CD4-positive, alpha-beta T cell treated with Interferon gamma for 1 hour (primary cell): ENCODE data around the gene BEX2.
"Not testable (repeated sequence)": the region's sequence is repeated elsewhere in the genome, so short reads cannot be mapped to it uniquely, and the experiment has no call there.

Source experiments
- DNase-seq: peaks from one replicate; pipeline ENCODE4 v3.0.0-alpha.2; 2020

The BEX2 gene

GRCh38 chrX:103310555-103311398 lies at the start of gene BEX2:
TSS of gene BEX2 (minus strand) at chrX:103310990. CDS start at chrX:103309976, 1,014 bp downstream.
- peak; percentile 86 for DNase-seq

- DNase-seq = no peak
Measured at GRCh38 chrX:103360092-103360491, 49.3 kb upstream of the BEX2 start.

- DNase-seq = not testable (repeated sequence)
Measured at GRCh38 chrX:103359605-103360004, 48.8 kb upstream of the BEX2 start.

- no peak for DNase-seq
Measured at GRCh38 chrX:103357871-103358270, 47.1 kb upstream of the BEX2 start.

- no peak for DNase-seq
Measured at GRCh38 chrX:103356858-103357257, 46.1 kb upstream of the BEX2 start.

GRCh38 chrX:103356130-103356798 lies 45.5 kb upstream of the BEX2 start, which contains the start of gene TCEAL9:
TSS of gene TCEAL9 (plus strand) at chrX:103356506. CDS start at chrX:103357685, 1,179 bp downstream.
- DNase-seq = no peak

- DNase-seq = no peak
Measured at GRCh38 chrX:103347682-103348397, 37.0 kb upstream of the BEX2 start.

- DNase-seq = no peak
Measured at GRCh38 chrX:103344606-103345005, 33.8 kb upstream of the BEX2 start.

- DNase-seq = no peak
Measured at GRCh38 chrX:103343105-103343504, 32.3 kb upstream of the BEX2 start.

GRCh38 chrX:103338663-103339062 lies 27.9 kb upstream of the BEX2 start:
- no peak for DNase-seq

- no peak for DNase-seq
Measured at GRCh38 chrX:103330681-103331288, 20.0 kb upstream of the BEX2 start.

- no peak for DNase-seq
Measured at GRCh38 chrX:103329991-103330390, 19.2 kb upstream of the BEX2 start, which contains the start of gene TCEAL7. TSS of gene TCEAL7 (plus strand) at chrX:103330239. CDS start at chrX:103331404, 1,165 bp downstream.

- no peak for DNase-seq
Measured at GRCh38 chrX:103311399-103311780, 600 bp upstream of the BEX2 start.

GRCh38 chrX:103309860-103310554 lies 783 bp downstream of the BEX2 start:
- DNase-seq = no peak

GRCh38 chrX:103305666-103306065 lies 5.1 kb downstream of the BEX2 start:
- not testable (repeated sequence) for DNase-seq

- no peak for DNase-seq
Measured at GRCh38 chrX:103304705-103305104, 6.1 kb downstream of the BEX2 start.

- no peak for DNase-seq
Measured at GRCh38 chrX:103293118-103293517, 17.7 kb downstream of the BEX2 start.

GRCh38 chrX:103279624-103280023 lies 31.2 kb downstream of the BEX2 start:
- no peak for DNase-seq

GRCh38 chrX:103276581-103277002 lies 34.2 kb downstream of the BEX2 start, which contains the start of gene TCEAL5:
TSS of gene TCEAL5 (minus strand) at chrX:103276750. CDS start at chrX:103274563, 2,187 bp downstream.
- DNase-seq = no peak

- DNase-seq = no peak
Measured at GRCh38 chrX:103275947-103276567, 34.7 kb downstream of the BEX2 start.

- DNase-seq = no peak
Measured at GRCh38 chrX:103274284-103274683, 36.5 kb downstream of the BEX2 start.
